ENCODE results near the gene TMEM88.

TMEM88 gene

GRCh38 chr17:7843536-7844291, 11.2 kb upstream of the TMEM88 start:
- peak; percentile 91 for DNase-seq (ENCODE audit: low spot score)

- peak; percentile 97 for DNase-seq (ENCODE audit: low spot score)
Measured at GRCh38 chr17:7844292-7845154, 10.3 kb upstream of the TMEM88 start.

- DNase-seq (ENCODE audit: low spot score), result no peak
Measured at GRCh38 chr17:7845359-7846062, 9.4 kb upstream of the TMEM88 start.

- no peak for DNase-seq (ENCODE audit: low spot score)
Measured at GRCh38 chr17:7846063-7846735, 8.7 kb upstream of the TMEM88 start.

GRCh38 chr17:7846765-7847661, 7.9 kb upstream of the TMEM88 start:
- DNase-seq (ENCODE audit: low spot score), result no peak

GRCh38 chr17:7848131-7848579, 6.7 kb upstream of the TMEM88 start:
- DNase-seq (ENCODE audit: low spot score), result no peak

- DNase-seq (ENCODE audit: low spot score), result no peak
Measured at GRCh38 chr17:7848739-7849129, 6.1 kb upstream of the TMEM88 start.

- no peak for DNase-seq (ENCODE audit: low spot score)
Measured at GRCh38 chr17:7849130-7849750, 5.6 kb upstream of the TMEM88 start.

GRCh38 chr17:7849751-7850504, 4.9 kb upstream of the TMEM88 start:
- no peak for DNase-seq (ENCODE audit: low spot score)

- peak; percentile 53 for DNase-seq (ENCODE audit: low spot score)
Measured at GRCh38 chr17:7850701-7851437, 4.0 kb upstream of the TMEM88 start.

GRCh38 chr17:7851438-7852261, 3.2 kb upstream of the TMEM88 start:
- DNase-seq (ENCODE audit: low spot score), result peak; percentile 97

- DNase-seq (ENCODE audit: low spot score), result no peak
Measured at GRCh38 chr17:7852262-7852670, 2.6 kb upstream of the TMEM88 start.

- DNase-seq (ENCODE audit: low spot score), result peak; percentile 67
Measured at GRCh38 chr17:7852919-7853690, 1.8 kb upstream of the TMEM88 start.

GRCh38 chr17:7853691-7854038, 1.2 kb upstream of the TMEM88 start:
- peak; percentile 69 for DNase-seq (ENCODE audit: low spot score)

- DNase-seq (ENCODE audit: low spot score), result peak; percentile 71
Measured at GRCh38 chr17:7854078-7854777, 638 bp upstream of the TMEM88 start.

- peak; percentile 73 for DNase-seq (ENCODE audit: low spot score)
Measured at GRCh38 chr17:7855660-7856010, 769 bp downstream of the TMEM88 start.
